Spinal cord (tissue), 10 donors: ENCODE measurements around the gene MICAL2. TPM values are rescaled to one million over a fixed set of nuclear protein-coding genes. Genes with fewer than 3 reads are reported as not detected.

Experiments used
- DNase-seq, 6 donors: peaks; one replicate each; pipeline versions ENCODE4 v3.0.0 to v3.0.0-alpha.2; 2013 to 2015; ENCODE audit warnings: low spot score in 6 of 6, low read depth in 4 of 6
- H3K27ac ChIP-seq: one replicate; pipeline ENCODE4 v1.5.1; 2013; ENCODE audit warnings: low read depth, low read length, control low read depth
- H3K27me3 ChIP-seq: one replicate; pipeline ENCODE4 v1.6.1; 2013; ENCODE audit warnings: low read length; ENCODE audit not compliant: control insufficient read depth, insufficient read depth
- H3K36me3 ChIP-seq: one replicate; pipeline ENCODE4 v1.6.1; 2013; ENCODE audit warnings: low read length; ENCODE audit not compliant: control insufficient read depth, insufficient read depth
- H3K4me1 ChIP-seq: one replicate; pipeline ENCODE4 v1.6.1; 2013; ENCODE audit warnings: low read length; ENCODE audit not compliant: control insufficient read depth, insufficient read depth
- H3K4me3 ChIP-seq: one replicate; pipeline ENCODE4 v1.5.1; 2013; ENCODE audit warnings: low read depth, low read length, control low read depth
- H3K9me3 ChIP-seq: one replicate; pipeline ENCODE4 v1.6.1; 2013; ENCODE audit warnings: low read length; ENCODE audit not compliant: control insufficient read depth, insufficient read depth
- WGBS: methylation state at CpG from one replicate; pipeline ENCODE4 v1.1.5; 2013; ENCODE audit warnings: missing lambda C conversion rate; ENCODE audit not compliant: insufficient coverage; 5-methylcytosine and 5-hydroxymethylcytosine counted together
- long read RNA-seq, 4 donors: transcript quantifications; one replicate each; lab custom pipeline, GENCODE V29; 2026
- polyA plus RNA-seq, 2 donors: library from polyadenylated mRNA; unstranded; fragments of 120-200 nt; gene quantifications; one replicate each; pipeline ENCODE4 v1.2.1, GENCODE V29; 2013; ENCODE audit not compliant: insufficient read length in 2 of 2
- total RNA-seq, 2 donors: library from RNA; depleted of rRNA in 1 of 2; stranded (reverse); fragments of 120-200 nt in 1 of 2; fragments of >200 nt in 1 of 2; gene quantifications; one replicate each; pipeline versions ENCODE4 v1.2.3 to v1.2.4, GENCODE V29; 2013 to 2014
- donor health status: healthy.

The MICAL2 gene
- 10 to 100 TPM; 27.6 to 57.0 TPM for total RNA-seq
- polyA plus RNA-seq: 10 to 100 TPM; 15.8 to 18.7 TPM
- long read RNA-seq, donor 1, partial matches to known transcripts: 0 of 1 reads
- long read RNA-seq, donor 1, other reads (novel, unspliced or antisense): 0 of 1 reads
- long read RNA-seq, donor 2: 0 reads
- long read RNA-seq, donor 3: 0 reads
- long read RNA-seq, donor 4: 0 reads

- Histone ChIP-seq H3K4me1 (peaks cover 17% of the 10 kb centered on the region), H3K9me3 (no peaks in the 10 kb centered on the region), H3K27me3 (peaks cover 22% of the 10 kb centered on the region), H3K27ac (no peak within 1 kb of the TSS), H3K4me3 (peak within 1 kb of the TSS; percentile 54), H3K36me3 (no peaks in the 10 kb centered on the region)
- peak; percentile 53 to 95 (median 72) for DNase-seq
- under 1% methylated on average over 56 of the region's 56 CpGs for WGBS
Observed at GRCh38 chr11:12110201-12110713, at the start of gene MICAL2. Gene MICAL2, plus strand, starts transcription at chr11:12110590. Its CDS starts 51,566 bp downstream, at chr11:12162156.

DNA sequence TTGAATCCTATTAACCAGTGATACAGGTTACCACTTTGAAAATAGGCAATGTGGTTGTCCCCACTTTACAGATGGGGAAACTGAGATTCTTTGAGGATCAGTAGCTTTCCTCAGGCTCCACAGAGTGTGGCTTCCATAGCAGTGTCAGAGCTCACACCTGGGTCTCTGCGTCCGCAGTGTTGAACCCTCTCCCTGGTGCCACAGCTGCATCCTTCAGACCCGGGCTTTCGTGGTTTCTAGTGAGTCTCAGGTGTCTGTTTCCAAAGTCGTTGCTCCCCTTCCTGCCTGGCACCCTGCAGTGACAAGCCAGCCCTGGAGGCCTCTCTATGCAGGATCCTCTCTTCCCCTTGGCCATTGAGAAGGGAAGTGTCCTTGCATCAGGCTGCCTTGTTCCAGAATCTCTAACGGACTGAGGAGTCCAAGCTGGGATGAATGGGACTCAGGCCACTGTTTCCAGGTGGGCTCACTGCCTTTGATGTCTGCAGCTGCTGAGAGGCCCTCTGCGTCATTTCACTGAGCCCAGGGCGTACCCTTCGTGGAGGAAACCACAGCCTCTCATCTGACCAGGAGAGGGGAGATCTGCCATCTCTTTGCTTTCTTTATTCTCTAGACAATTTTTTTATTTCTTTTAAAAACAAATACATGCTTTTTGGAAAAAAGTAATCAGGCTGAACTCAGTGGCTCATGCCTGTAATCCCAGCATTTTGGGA, 48.4 kb upstream of the MICAL2 start:
- Histone ChIP-seq H3K4me1 (peaks cover 4% of the 10 kb centered on the region), H3K4me3 (no peak overlapping the region), H3K27ac (no peak overlapping the region), H3K9me3 (no peaks in the 10 kb centered on the region), H3K36me3 (no peaks in the 10 kb centered on the region), H3K27me3 (no peaks in the 10 kb centered on the region)
- WGBS: 70% methylated on average over 6 of the region's 9 CpGs
- no peak for DNase-seq

GRCh38 chr11:12063251-12063650, 47.1 kb upstream of the MICAL2 start:
- H3K4me1 ChIP-seq: peaks cover 13% of the 10 kb centered on the region
- H3K36me3 ChIP-seq: no peaks in the 10 kb centered on the region
- H3K9me3 ChIP-seq: no peaks in the 10 kb centered on the region
- DNase-seq: no peak
- no peak overlapping the region for H3K4me3 ChIP-seq
- H3K27ac ChIP-seq: no peak overlapping the region
- H3K27me3 ChIP-seq: no peaks in the 10 kb centered on the region
- WGBS: no CpG with 5 or more reads among the region's 2 CpGs

GRCh38 chr11:12064136-12064953, 46.0 kb upstream of the MICAL2 start:
- no peaks in the 10 kb centered on the region for H3K9me3 ChIP-seq
- no peak for DNase-seq
- WGBS: 60% methylated on average over 1 of the region's 7 CpGs
- H3K4me1 ChIP-seq: peaks cover 16% of the 10 kb centered on the region
- H3K27me3 ChIP-seq: no peaks in the 10 kb centered on the region
- no peaks in the 10 kb centered on the region for H3K36me3 ChIP-seq
- H3K4me3 ChIP-seq: no peak overlapping the region
- no peak overlapping the region for H3K27ac ChIP-seq

DNA sequence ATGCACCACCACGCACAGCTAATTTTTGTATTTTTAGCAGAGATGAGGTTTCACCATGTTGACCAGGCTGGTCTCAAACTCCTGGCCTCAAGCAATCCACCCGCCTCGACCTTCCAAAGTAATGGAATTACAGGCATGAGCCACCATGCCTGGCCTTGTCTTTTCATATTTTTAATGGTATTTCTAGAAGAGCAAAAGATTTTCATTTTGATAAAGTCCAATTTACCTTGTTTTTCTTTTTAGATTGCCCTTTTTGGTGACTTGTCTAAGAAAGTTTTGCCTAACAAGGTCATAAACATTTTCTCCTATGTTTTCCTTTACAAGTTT, 45.5 kb upstream of the MICAL2 start:
- Histone ChIP-seq H3K4me1 (peaks cover 16% of the 10 kb centered on the region), H3K27ac (no peak overlapping the region), H3K27me3 (no peaks in the 10 kb centered on the region), H3K4me3 (no peak overlapping the region), H3K36me3 (no peaks in the 10 kb centered on the region), H3K9me3 (no peaks in the 10 kb centered on the region)
- WGBS: 100% methylated on average over 2 of the region's 3 CpGs
- no peak for DNase-seq

GRCh38 chr11:12066056-12066798, 44.2 kb upstream of the MICAL2 start:
- no peaks in the 10 kb centered on the region for H3K27me3 ChIP-seq
- H3K36me3 ChIP-seq: no peaks in the 10 kb centered on the region
- 75% methylated on average over 3 of the region's 7 CpGs for WGBS
- H3K4me1 ChIP-seq: peaks cover 16% of the 10 kb centered on the region
- H3K4me3 ChIP-seq: no peak overlapping the region
- DNase-seq: no peak
- H3K27ac ChIP-seq: no peak overlapping the region
- no peaks in the 10 kb centered on the region for H3K9me3 ChIP-seq

- Histone ChIP-seq H3K9me3 (no peaks in the 10 kb centered on the region), H3K4me1 (peaks cover 16% of the 10 kb centered on the region), H3K36me3 (no peaks in the 10 kb centered on the region), H3K4me3 (no peak overlapping the region), H3K27me3 (no peaks in the 10 kb centered on the region), H3K27ac (peak overlapping the region; percentile 34)
- 26% methylated on average over 5 of the region's 8 CpGs for WGBS
- peak in 2 of 6 donors; percentile 85 to 88 for DNase-seq
Observed at GRCh38 chr11:12066799-12067508, 43.4 kb upstream of the MICAL2 start.

DNA sequence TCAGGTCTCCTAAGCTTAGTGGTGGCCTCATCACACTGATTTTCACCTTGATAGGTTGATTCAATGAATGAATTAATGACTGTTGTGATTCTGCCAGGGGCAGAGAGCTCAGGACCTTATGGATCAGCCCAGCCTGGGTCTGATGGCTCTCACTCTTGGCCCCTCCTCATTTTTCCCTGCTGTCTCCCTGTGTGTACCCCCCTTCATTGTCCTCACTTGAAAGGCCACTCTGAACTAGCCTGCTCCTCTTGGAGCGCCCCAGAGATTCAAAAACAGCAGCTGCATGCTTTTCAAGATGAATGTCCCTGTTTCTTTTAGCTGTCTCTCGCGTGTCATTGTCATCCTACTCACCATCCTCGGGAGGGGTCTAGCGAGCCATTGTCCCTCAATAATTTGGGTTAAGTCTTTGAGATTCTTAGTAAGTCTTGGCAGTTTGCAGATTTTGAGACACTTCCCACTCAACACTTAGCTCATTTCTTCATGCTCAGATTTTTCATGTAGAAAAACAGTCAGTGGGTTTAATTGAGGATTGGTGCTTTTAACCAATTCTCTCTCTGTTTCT, 42.5 kb upstream of the MICAL2 start:
- no peak overlapping the region for H3K27ac ChIP-seq
- no CpG with 5 or more reads among the region's 5 CpGs for WGBS
- DNase-seq: peak in 1 of 6 donors; percentile 35

More for the DNA sequence above, 42.5 kb upstream of the MICAL2 start:
- H3K9me3 ChIP-seq: no peaks in the 10 kb centered on the region
- no peaks in the 10 kb centered on the region for H3K36me3 ChIP-seq
- no peak overlapping the region for H3K4me3 ChIP-seq
- H3K27me3 ChIP-seq: no peaks in the 10 kb centered on the region
- H3K4me1 ChIP-seq: peaks cover 16% of the 10 kb centered on the region
